Mesenchymal stem cell (in vitro differentiated cells and primary cell): ENCODE results near the gene PARD3B.

Experiments
- DNase-seq: peaks from one replicate; pipeline ENCODE4 v3.0.0-alpha.2; 2013
- H2AFZ ChIP-seq: one replicate; pipeline ENCODE4 v1.6.1; 2013; ENCODE audit warnings: low read depth, mild to moderate bottlenecking, control low read depth, inconsistent platforms, low read length, moderate library complexity
- H2AK5ac ChIP-seq: 2 replicates; pipeline ENCODE4 v1.6.1; 2013; ENCODE audit warnings: low read length, moderate library complexity, mild to moderate bottlenecking, inconsistent platforms; ENCODE audit not compliant: severe bottlenecking
- H2BK120ac ChIP-seq: one replicate; pipeline ENCODE4 v1.6.1; 2013; ENCODE audit warnings: low read depth, mild to moderate bottlenecking, inconsistent platforms, low read length, moderate library complexity
- H2BK12ac ChIP-seq, 2 experiments: one replicate each; pipeline ENCODE4 v1.6.1; 2013; ENCODE audit warnings: inconsistent platforms in 2 of 2, low read length in 2 of 2, mild to moderate bottlenecking in 2 of 2, moderate library complexity in 2 of 2, control low read depth in 1 of 2
- H2BK15ac ChIP-seq: one replicate; pipeline ENCODE4 v1.6.1; 2013; ENCODE audit warnings: mild to moderate bottlenecking, low read depth, inconsistent platforms; ENCODE audit not compliant: poor library complexity, severe bottlenecking
- H2BK5ac ChIP-seq: 2 replicates; pipeline ENCODE4 v1.6.1; 2013; ENCODE audit warnings: low read depth, mild to moderate bottlenecking, low read length, control low read depth, inconsistent platforms; ENCODE audit not compliant: poor library complexity, severe bottlenecking
- H3K14ac ChIP-seq, 2 experiments: one replicate each; pipeline ENCODE4 v1.6.1; 2013; ENCODE audit warnings: inconsistent platforms in 2 of 2, low read length in 2 of 2, control low read depth in 1 of 2, mild to moderate bottlenecking in 1 of 2, moderate library complexity in 1 of 2
- H3K18ac ChIP-seq, 2 experiments: one replicate each; pipeline ENCODE4 v1.6.1; 2013; ENCODE audit warnings: inconsistent platforms in 2 of 2, low read length in 2 of 2, control low read depth in 1 of 2, low read depth in 1 of 2, mild to moderate bottlenecking in 1 of 2
- H3K23ac ChIP-seq, 2 experiments: one replicate each; pipeline ENCODE4 v1.6.1; 2013; ENCODE audit warnings: inconsistent platforms in 2 of 2, low read length in 2 of 2, mild to moderate bottlenecking in 2 of 2, moderate library complexity in 2 of 2, control low read depth in 1 of 2
- H3K27ac ChIP-seq: 2 replicates; pipeline ENCODE4 v1.5.1; 2013; ENCODE audit warnings: mild to moderate bottlenecking, moderate library complexity, low read length, control low read depth, inconsistent platforms; ENCODE audit not compliant: poor library complexity, severe bottlenecking
- H3K27me3 ChIP-seq, 2 experiments: 2 replicates each; pipeline versions ENCODE4 v1.6.1 to v1.7.0; 2013; ENCODE audit warnings: low read length in 2 of 2, mild to moderate bottlenecking in 2 of 2, moderate library complexity in 2 of 2, control low read depth in 1 of 2, inconsistent platforms in 1 of 2; ENCODE audit not compliant: control insufficient read depth in 1 of 2, insufficient read depth in 1 of 2
- H3K36me3 ChIP-seq, 2 experiments: 2 replicates each; pipeline versions ENCODE4 v1.6.1 to v1.7.0; 2013; ENCODE audit warnings: low read length in 2 of 2, control low read depth in 1 of 2, inconsistent platforms in 1 of 2, low read depth in 1 of 2, mild to moderate bottlenecking in 1 of 2; ENCODE audit not compliant: insufficient read depth in 2 of 2, control insufficient read depth in 1 of 2
- H3K4ac ChIP-seq, 2 experiments: one replicate each; pipeline ENCODE4 v1.6.1; 2013; ENCODE audit warnings: inconsistent platforms in 2 of 2, low read length in 2 of 2, mild to moderate bottlenecking in 2 of 2, moderate library complexity in 2 of 2, control low read depth in 1 of 2, low read depth in 1 of 2
- H3K4me1 ChIP-seq: 2 replicates; pipeline ENCODE4 v1.6.1; 2013; ENCODE audit warnings: low read depth, low read length, control low read depth; ENCODE audit not compliant: control insufficient read depth, insufficient read depth
- H3K4me2 ChIP-seq: 2 replicates; pipeline ENCODE4 v1.6.1; 2013; ENCODE audit warnings: low read length, mild to moderate bottlenecking, inconsistent platforms; ENCODE audit not compliant: poor library complexity, severe bottlenecking
- H3K4me3 ChIP-seq, 2 experiments: 2 replicates each; pipeline versions ENCODE4 v1.5.1 to v1.7.0; 2013; ENCODE audit warnings: low read length in 2 of 2, mild to moderate bottlenecking in 2 of 2, control low read depth in 1 of 2, low read depth in 1 of 2; ENCODE audit not compliant: insufficient read depth in 1 of 2
- H3K79me1 ChIP-seq: replicated peaks from 2 replicates; pipeline ENCODE4 v1.6.1; 2013; ENCODE audit warnings: mild to moderate bottlenecking, control low read depth, low read length, inconsistent platforms; ENCODE audit not compliant: poor library complexity, severe bottlenecking
- H3K9ac ChIP-seq: 2 replicates; pipeline ENCODE4 v1.7.0; 2013; ENCODE audit warnings: mild to moderate bottlenecking, low read length, moderate library complexity
- H3K9me3 ChIP-seq: 2 replicates; pipeline ENCODE4 v1.7.0; 2013; ENCODE audit warnings: mild to moderate bottlenecking, low read length; ENCODE audit not compliant: control insufficient read depth
- H4K8ac ChIP-seq: one replicate; pipeline ENCODE4 v1.6.1; 2013; ENCODE audit warnings: inconsistent platforms, mild to moderate bottlenecking, low read length, moderate library complexity
- H4K91ac ChIP-seq: one replicate; pipeline ENCODE4 v1.6.1; 2013; ENCODE audit warnings: mild to moderate bottlenecking, low read length, inconsistent platforms
- WGBS: methylation state at CpG from one replicate; pipeline ENCODE4 v1.1.7; 2013; ENCODE audit warnings: mixed read lengths; 5-methylcytosine and 5-hydroxymethylcytosine counted together

The PARD3B gene

GRCh38 chr2:204948822-204949221 is 403.5 kb downstream of the PARD3B start:
- H2AK5ac ChIP-seq, result no peak overlapping the region
- no peak overlapping the region for H3K4ac ChIP-seq
- H3K4me2 ChIP-seq, result no peak overlapping the region
- H2BK12ac ChIP-seq, result no peak overlapping the region
- no peak overlapping the region for H3K14ac ChIP-seq
- no peak overlapping the region for H2AFZ ChIP-seq
- H4K91ac ChIP-seq, result no peak overlapping the region
- no peak overlapping the region for H3K18ac ChIP-seq
- no peak overlapping the region for H3K9ac ChIP-seq
- no peak overlapping the region for H3K23ac ChIP-seq
- H3K27ac ChIP-seq, result no peak overlapping the region
- peaks cover 3% of the 10 kb centered on the region for H3K9me3 ChIP-seq
- H3K36me3 ChIP-seq, result no peaks in the 10 kb centered on the region
- H3K4me1 ChIP-seq, result peaks cover 2% of the 10 kb centered on the region
- H3K27me3 ChIP-seq, result no peaks in the 10 kb centered on the region
- no peak overlapping the region for H4K8ac ChIP-seq
- H3K79me1 ChIP-seq, result no peaks in the 10 kb centered on the region
- DNase-seq, result no peak
- H3K4me3 ChIP-seq, result no peak overlapping the region
- H2BK5ac ChIP-seq, result no peak overlapping the region
- no peak overlapping the region for H2BK120ac ChIP-seq
- H2BK15ac ChIP-seq, result no peak overlapping the region
- WGBS, result no CpG with 5 or more reads among the region's 1 CpG

GRCh38 chr2:204950695-204951346 is 405.5 kb downstream of the PARD3B start:
- H3K4me3 ChIP-seq, result no peak overlapping the region
- WGBS, result 67% methylated on average over 1 of the region's 2 CpGs
- no peaks in the 10 kb centered on the region for H3K9me3 ChIP-seq
- no peaks in the 10 kb centered on the region for H3K36me3 ChIP-seq
- no peak overlapping the region for H2BK12ac ChIP-seq
- H2BK5ac ChIP-seq, result no peak overlapping the region
- H4K91ac ChIP-seq, result no peak overlapping the region
- no peak overlapping the region for H2BK15ac ChIP-seq
- no peaks in the 10 kb centered on the region for H3K27me3 ChIP-seq
- H2AFZ ChIP-seq, result no peak overlapping the region
- no peak overlapping the region for H3K4ac ChIP-seq
- peak; percentile 36 for DNase-seq
- peaks cover 2% of the 10 kb centered on the region for H3K4me1 ChIP-seq
- peak overlapping the region; percentile 49 for H2AK5ac ChIP-seq
- H3K23ac ChIP-seq, result no peak overlapping the region
- no peak overlapping the region for H3K9ac ChIP-seq
- H2BK120ac ChIP-seq, result no peak overlapping the region
- H3K4me2 ChIP-seq, result no peak overlapping the region
- no peak overlapping the region for H4K8ac ChIP-seq
- no peaks in the 10 kb centered on the region for H3K79me1 ChIP-seq
- H3K18ac ChIP-seq, result no peak overlapping the region
- no peak overlapping the region for H3K14ac ChIP-seq
- peak overlapping the region; percentile 58 for H3K27ac ChIP-seq

GRCh38 chr2:204958371-204958770 is 413.1 kb downstream of the PARD3B start:
- Histone ChIP-seq H3K79me1 (no peaks in the 10 kb centered on the region), H4K8ac (no peak overlapping the region), H3K36me3 (no peaks in the 10 kb centered on the region), H3K27ac (no peak overlapping the region), H3K18ac (no peak overlapping the region), H3K23ac (no peak overlapping the region), H3K4ac (no peak overlapping the region), H4K91ac (no peak overlapping the region), H2BK12ac (no peak overlapping the region), H3K4me2 (no peak overlapping the region), H3K14ac (no peak overlapping the region), H2AFZ (no peak overlapping the region), H3K9ac (peak overlapping the region; percentile 40), H2BK15ac (no peak overlapping the region), H2AK5ac (no peak overlapping the region), H3K4me3 (peak overlapping the region in 1 of 2 experiments; percentile 67), H3K9me3 (no peaks in the 10 kb centered on the region), H3K27me3 (no peaks in the 10 kb centered on the region), H2BK120ac (no peak overlapping the region), H2BK5ac (no peak overlapping the region), H3K4me1 (no peaks in the 10 kb centered on the region)
- WGBS, result 85% methylated on average over 1 of the region's 1 CpG
- no peak for DNase-seq

DNA sequence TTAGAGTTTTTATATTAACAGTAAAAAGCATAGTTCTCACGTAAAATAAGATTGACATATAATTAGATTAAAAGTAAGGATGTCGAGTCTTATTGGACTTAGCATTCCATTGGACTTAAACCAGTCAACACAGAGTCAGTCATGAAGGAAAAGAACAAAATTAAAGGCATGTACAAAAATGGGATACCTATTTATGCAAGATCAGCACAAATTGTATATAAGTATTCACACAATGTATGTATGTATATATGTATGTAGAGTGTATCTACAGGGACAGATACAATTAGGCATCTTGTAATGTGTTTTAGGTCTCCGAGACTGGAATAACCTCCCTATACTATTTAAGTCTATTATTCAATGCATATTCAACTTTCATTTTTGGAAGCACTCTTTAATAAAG is 419.1 kb downstream of the PARD3B start:
- Histone ChIP-seq H2BK12ac (no peak overlapping the region), H2BK15ac (no peak overlapping the region), H4K8ac (no peak overlapping the region), H2AK5ac (no peak overlapping the region), H3K4me2 (no peak overlapping the region), H3K4ac (no peak overlapping the region), H3K27ac (no peak overlapping the region), H3K9me3 (no peaks in the 10 kb centered on the region), H3K79me1 (no peaks in the 10 kb centered on the region), H4K91ac (no peak overlapping the region), H3K36me3 (no peaks in the 10 kb centered on the region), H2AFZ (no peak overlapping the region), H3K14ac (no peak overlapping the region), H2BK5ac (no peak overlapping the region), H3K23ac (no peak overlapping the region), H3K4me3 (no peak overlapping the region), H3K18ac (no peak overlapping the region), H3K27me3 (no peaks in the 10 kb centered on the region), H3K4me1 (no peaks in the 10 kb centered on the region), H2BK120ac (no peak overlapping the region), H3K9ac (no peak overlapping the region)
- no peak for DNase-seq
- no CpG with 5 or more reads among the region's 3 CpGs for WGBS
